ENCODE measurements around the gene ARHGAP18.

DNA sequence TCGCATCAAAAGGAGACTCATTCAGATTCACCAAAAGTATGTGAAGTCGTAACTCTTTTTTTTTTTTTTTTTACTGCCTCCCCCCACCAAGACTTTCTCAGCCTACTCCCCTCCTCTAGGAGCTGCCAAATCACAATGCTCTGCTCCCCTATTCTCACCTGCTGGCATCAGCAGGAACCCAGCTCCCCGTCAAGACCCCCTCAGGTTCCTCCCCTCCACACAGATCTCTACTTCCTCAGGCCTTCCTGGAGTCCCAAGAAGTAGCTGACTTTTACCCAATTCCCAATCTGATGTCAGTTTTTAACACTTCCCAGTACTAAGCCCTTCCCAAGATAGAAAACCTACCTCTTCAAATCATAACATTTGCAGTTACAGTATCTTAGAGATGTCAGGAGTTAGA lies 39.3 kb downstream of the ARHGAP18 start:
- TF ChIP-seq, protein P1, sequence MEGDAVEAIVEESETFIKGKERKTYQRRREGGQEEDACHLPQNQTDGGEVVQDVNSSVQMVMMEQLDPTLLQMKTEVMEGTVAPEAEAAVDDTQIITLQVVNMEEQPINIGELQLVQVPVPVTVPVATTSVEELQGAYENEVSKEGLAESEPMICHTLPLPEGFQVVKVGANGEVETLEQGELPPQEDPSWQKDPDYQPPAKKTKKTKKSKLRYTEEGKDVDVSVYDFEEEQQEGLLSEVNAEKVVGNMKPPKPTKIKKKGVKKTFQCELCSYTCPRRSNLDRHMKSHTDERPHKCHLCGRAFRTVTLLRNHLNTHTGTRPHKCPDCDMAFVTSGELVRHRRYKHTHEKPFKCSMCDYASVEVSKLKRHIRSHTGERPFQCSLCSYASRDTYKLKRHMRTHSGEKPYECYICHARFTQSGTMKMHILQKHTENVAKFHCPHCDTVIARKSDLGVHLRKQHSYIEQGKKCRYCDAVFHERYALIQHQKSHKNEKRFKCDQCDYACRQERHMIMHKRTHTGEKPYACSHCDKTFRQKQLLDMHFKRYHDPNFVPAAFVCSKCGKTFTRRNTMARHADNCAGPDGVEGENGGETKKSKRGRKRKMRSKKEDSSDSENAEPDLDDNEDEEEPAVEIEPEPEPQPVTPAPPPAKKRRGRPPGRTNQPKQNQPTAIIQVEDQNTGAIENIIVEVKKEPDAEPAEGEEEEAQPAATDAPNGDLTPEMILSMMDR (IDR thresholded peaks at IDR 0.05): no peak
- TF ChIP-seq POLR2A (IDR thresholded peaks at IDR 0.05): no peak
